ENCODE data around the gene STAB2.

The STAB2 gene

GRCh38 chr12:103751171-103751570, 164.1 kb downstream of the STAB2 start:
- no peak for FAIRE-seq

GRCh38 chr12:103751600-103751999, 164.5 kb downstream of the STAB2 start:
- no peak for FAIRE-seq

DNA sequence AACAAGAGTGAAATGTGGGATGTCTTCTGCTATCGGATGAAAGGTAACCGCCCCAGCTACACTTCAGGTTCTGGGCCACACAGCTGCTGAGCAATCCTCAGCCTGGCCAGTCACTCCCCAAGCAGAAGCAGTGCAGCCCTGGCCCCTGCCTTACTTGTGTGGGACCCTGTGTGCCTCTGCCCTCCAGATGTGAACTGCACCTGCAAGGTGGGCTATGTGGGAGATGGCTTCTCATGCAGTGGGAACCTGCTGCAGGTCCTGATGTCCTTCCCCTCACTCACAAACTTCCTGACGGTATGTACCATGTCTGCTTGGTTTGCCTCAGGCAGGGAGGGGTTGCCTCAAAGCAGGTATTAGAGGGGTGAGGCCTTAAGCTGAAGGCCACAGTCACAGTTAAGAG, 168.4 kb downstream of the STAB2 start:
- FAIRE-seq = no peak

- no peak for FAIRE-seq
These were observed 169.4 kb downstream of the STAB2 start for GRCh38 chr12:103756443-103756842.

DNA sequence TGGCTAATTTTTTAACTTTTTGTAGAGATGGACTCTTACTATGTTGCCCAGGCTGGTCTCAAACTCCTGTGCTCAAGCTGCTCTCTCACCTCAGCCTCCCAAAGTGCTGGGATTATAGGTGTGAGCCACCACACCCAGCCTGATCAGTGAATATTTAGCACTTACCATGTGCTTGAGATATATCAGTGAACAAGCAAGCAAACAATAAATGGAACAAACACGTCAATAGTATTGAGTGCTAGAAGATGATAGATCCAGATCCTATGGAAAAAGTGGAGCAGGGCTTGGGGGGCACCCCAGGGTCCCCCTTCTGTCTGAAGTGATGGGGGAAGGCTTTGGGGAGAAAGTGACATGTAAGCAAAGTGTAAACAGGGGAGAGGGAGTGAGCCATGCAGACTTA, 170.2 kb downstream of the STAB2 start:
- FAIRE-seq = no peak

DNA sequence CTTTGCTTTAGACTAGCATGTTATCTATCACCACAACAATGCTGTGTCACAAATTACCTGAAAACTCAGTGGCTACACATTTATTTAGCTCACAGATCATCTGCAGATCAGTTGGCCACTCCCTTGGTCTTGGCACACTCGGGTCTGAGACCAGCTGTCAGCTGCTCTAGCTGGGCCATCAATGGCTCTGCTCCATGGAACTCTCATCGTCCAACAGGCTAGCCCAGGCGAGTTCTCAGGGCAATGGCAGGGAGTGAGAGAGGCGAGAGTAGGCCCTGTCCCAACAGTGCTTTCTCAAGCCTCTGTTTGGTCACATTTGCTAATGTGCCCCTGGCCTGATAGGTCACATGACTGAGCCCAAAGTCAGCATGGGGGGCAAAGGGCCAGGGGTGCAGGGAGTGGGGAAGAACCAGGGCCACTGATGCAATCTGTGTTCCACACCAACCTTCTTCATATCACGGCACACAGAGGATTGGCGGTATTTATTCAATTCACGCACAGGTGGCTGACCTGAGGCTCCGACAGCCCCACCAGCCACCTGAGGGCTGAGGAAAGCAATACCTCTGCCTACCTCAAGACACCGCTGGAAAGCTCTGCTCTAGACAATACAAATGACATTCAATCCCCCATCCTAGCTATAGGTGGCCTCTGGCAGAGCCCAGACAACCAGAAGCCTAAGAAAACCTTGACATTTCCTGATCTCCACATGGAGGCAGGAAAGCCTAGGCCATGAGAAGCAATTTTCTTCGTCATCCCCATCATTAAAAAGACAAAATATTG, 171.4 kb downstream of the STAB2 start:
- no peak for FAIRE-seq

GRCh38 chr12:103762473-103762872, 175.4 kb downstream of the STAB2 start:
- no peak for FAIRE-seq

DNA sequence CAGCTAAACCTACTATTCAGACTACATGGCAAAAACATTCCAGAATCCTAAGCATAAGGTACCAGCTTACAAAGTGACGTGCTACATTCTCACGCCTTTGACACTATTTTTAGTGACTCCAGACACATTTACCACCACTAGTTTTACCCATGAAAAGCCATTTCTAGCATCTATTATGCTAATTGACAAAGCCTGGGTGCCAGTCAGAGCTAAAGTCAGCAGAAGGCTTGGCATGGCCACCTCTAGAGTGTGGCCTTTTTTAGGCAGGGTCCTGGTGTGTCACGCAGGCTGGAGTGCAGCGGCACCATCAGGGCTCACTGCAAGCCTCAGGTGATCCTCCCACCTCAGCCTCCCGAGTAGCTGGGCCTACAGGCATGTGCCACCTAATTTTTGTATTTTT, 178.2 kb downstream of the STAB2 start:
- no peak for FAIRE-seq

DNA sequence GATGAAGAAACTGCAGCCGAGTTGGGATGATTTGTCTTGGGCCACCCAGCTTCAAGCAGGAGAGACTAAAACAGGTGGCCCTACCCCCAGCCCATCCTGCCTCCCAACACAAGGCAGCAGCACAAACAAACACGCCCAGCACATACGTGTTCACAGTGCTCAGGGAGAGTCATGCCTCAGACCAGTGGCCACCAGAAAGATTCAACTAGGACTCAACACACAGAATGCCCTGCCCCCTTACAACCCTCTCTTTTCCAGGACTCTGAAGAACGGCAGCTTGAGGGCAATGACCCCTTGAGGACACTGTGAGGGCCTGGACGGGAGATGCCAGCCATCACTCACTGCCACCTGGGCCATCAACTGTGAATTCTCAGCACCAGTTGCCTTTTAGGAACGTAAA, 179.0 kb downstream of the STAB2 start:
- FAIRE-seq = no peak

DNA sequence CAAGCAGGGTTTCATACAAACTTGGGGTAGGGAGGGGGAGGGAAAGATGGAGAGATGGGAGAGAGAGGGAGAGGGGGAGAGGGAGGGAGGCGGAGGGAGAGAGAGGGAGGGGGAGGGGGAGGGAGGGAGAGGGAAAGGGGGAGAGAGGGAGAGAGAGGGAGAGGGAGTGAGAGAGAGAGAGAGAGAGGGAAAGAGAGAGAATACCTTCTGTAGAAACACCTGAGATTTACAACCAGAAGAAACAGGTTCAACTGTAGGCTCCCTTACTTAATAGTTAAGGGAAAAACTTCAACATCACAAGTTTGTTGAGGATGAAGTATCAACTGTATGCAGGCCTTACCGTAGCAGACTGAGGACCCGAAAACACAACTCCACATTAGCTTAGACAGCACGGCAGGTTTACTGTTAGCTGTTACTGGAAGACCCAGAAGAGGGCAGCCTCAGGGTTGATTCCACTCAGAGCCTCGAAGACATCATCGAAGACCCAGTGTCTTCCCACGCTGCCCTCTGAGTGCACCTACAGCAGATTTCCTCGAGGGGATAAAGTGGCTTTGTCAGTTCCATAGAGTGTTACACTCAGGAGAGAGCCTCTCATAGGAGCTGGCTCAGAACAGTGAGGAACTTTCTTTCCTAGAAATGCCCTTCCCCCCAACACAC, 181.5 kb downstream of the STAB2 start:
- FAIRE-seq = no peak

DNA sequence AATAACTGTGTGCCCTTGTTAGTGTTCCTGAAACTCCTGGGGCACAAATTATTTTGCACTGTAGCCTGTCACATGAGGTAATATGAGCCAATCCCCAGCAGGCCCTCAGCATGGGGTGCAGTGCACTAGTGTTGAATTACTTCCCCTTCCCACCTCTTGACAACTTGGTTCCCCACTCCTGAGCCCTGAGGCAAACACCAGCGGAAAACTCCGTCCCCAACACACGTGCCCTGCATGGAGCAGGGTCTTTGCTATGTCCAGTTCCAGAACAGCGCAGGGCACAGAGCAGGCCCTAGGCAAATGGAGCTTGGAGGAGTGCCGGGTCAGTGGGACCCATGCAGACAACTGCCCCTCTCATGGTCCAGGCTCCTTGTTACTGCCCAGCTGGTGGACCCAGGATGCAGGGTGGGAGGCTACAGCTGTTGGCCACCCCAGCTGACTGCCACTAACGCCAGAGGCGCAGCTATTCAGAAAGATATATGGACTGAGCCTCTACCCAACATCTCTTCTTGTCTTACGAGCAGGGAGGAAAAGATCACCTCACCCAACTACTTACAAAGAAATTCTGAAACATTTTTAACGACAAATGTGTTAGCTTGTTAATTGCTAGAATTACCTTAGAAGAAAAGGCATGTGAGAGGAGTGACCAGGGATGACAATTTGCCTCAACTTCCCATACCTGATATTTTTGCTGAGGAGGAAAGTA, 182.3 kb downstream of the STAB2 start:
- FAIRE-seq = no peak

DNA sequence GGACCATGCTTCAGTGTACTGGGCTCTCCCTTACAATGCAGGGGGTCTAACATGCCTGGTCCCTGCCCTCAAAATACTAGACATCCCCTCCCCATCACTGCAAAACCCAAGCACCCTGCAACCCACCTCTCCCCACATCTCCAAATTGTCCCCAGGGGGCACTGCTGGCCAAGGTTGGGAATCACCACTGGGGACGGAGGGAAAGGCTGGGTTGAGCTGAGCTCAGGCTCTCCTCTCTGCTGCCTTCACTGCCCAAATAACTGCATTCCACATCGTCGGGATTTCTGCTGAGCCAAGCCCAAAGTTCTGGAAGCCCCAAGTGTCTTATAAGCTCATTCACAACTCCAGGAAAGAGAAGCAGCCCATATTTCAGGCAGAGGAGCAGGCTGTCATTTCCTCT, 184.4 kb downstream of the STAB2 start:
- FAIRE-seq = no peak

DNA sequence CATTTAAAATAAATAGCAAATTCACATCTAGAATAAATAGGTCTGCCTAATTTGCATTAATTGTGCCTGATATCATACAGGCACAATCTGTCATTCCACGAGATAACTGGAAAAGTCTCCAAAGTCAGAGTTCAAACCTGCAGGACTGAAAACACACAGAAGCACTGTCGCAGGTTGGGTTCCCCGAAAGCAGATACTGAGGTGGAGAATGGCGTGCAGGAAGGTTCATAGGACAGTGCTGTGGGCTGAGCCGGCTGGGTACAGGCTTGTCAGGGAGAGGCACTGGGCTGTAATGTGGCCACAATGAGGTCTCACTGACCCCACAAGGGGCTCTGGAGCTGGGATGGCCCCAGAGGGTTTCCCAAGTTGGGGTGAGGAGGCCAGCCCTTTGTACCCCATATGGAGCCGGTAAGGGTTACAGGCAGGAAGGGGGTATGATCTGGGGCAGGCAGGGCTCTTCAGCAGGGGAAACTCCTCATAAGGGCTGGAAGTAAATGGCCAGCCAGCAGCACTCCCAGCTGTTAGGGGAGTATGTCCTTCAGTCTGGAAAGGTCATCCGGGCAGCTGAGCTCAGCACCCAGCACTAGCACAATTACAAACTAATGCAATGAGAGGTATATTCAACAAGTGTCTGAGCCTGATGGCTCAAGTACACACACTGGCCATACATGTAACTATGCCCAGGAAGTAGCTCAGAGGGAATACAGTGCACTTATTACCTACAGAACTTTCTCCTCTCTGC, 185.5 kb downstream of the STAB2 start:
- FAIRE-seq = no peak

GRCh38 chr12:103773109-103773910, 186.2 kb downstream of the STAB2 start:
- no peak for FAIRE-seq

GRCh38 chr12:103774977-103775560, 188.0 kb downstream of the STAB2 start:
- no peak for FAIRE-seq

GRCh38 chr12:103778781-103779180, 191.7 kb downstream of the STAB2 start:
- FAIRE-seq = no peak

DNA sequence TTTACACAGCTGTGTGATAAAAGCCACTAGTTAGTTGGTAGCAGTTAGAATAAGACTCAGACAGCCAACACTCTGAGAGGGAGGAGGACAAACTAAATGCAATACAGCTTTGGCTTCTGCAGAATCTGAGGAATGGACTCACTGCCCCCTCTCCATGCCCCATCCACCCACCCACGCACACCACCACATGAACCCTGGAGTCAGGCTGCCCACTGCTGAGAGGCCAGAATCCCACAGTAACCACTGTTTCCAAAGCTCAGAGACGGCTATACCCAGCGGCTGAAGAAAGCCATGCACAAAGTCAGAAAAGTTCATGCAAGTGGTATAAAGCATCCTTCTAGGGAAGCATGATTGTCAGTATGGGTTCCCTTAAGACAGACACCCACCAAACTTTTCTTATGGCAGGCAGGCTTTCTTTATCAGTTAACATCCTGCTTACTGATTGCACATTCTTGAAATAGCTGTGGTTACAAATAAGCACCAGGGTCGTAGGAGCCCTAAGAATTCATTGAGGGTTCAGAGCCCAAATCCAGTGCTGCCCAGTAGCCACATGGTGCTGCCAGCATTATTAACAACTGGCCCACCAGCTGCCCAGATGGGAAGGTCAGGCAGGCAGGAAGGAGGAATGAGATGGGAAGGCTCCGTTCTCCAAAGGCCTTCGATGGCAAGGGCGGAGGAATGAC, 192.5 kb downstream of the STAB2 start:
- FAIRE-seq = no peak

DNA sequence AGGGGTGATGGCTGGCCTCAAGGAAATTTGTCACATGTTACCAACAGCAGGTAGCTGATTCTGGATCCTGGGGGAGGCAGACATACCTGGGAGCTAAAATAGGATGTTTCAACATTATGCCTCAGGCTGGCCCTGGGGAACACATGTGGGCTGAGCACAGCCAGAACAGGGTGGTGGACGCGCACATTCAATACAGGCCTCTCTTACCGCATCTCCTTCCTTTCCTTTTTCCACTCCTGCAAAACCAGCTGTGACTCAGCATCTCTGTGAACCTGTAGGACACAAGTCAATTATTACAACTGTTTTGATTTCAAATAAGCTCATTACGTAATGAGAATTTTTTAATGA, 193.0 kb downstream of the STAB2 start:
- FAIRE-seq = no peak

DNA sequence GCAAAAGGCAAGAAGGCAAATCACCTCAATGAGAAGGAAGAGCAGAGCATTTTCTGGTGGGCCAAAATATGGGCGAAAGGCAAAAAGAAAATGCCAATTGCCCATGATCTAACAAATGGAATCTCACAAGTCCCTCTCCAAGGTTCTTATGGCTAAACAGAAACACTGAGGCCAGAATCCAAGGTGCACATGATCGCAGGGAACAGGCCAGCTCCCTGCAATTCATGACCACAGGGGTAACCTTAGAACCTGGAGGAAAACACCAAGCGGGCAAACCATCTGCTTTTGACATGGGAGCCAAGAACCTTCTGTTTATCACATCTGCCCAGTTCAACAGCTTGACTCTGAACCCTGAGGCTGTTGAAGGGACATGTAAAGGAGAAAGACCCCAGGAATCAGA, 193.9 kb downstream of the STAB2 start:
- FAIRE-seq = no peak

- no peak for FAIRE-seq
These were observed 195.3 kb downstream of the STAB2 start for GRCh38 chr12:103782399-103782798.
